ENCODE results near the gene MARCHF10. TPM values are rescaled to one million over a fixed set of nuclear protein-coding genes. Genes with fewer than 3 reads are reported as not detected.

MARCHF10 gene
- total RNA-seq, 2 experiments from 2014 or later = not detected

DNA sequence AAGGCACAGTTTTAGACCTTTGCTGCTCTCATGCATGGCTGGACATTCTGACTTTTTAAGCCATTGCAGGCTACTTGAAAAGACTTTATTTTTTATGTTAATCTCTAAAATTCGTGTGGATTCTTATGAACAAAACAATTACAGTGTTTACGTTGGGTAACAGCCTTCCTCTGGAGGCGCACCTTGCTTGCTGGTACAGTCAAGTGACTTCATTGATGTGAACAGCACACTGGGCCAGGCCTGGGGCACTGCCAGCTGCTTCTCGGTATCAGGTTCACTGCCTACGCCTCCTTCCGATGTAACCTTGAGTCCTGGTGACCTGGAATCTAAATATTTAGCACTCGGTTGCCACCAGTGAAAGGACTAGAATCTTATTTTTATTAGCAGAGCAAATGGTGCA is 27.8 kb downstream of the MARCHF10 start:
- Mint-ChIP-seq H3K27me3 (peaks cover 5% of the 10 kb centered on the region), H3K27ac (no peak overlapping the region), H3K9me3 (peaks cover 6% of the 10 kb centered on the region), H3K4me1 (ENCODE audit: low read depth) (no peaks in the 10 kb centered on the region), H3K4me3 (no peak overlapping the region), H3K36me3 (ENCODE audit: low read depth) (no peaks in the 10 kb centered on the region)
- TF ChIP-seq, protein P1, sequence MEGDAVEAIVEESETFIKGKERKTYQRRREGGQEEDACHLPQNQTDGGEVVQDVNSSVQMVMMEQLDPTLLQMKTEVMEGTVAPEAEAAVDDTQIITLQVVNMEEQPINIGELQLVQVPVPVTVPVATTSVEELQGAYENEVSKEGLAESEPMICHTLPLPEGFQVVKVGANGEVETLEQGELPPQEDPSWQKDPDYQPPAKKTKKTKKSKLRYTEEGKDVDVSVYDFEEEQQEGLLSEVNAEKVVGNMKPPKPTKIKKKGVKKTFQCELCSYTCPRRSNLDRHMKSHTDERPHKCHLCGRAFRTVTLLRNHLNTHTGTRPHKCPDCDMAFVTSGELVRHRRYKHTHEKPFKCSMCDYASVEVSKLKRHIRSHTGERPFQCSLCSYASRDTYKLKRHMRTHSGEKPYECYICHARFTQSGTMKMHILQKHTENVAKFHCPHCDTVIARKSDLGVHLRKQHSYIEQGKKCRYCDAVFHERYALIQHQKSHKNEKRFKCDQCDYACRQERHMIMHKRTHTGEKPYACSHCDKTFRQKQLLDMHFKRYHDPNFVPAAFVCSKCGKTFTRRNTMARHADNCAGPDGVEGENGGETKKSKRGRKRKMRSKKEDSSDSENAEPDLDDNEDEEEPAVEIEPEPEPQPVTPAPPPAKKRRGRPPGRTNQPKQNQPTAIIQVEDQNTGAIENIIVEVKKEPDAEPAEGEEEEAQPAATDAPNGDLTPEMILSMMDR (IDR thresholded peaks at IDR 0.05) = no peak
- intact Hi-C loops (cut with micrococcal nuclease) = no loop called here
- ATAC-seq (no peak), DNase-seq (no peak)
- ChIA-PET CTCF (no interaction called here), POLR2A (interaction anchor here (0.8 kb wide), 1 partner anchor 1291 kb away, joined by 3 read pairs; no protein-coding TSS in a partner anchor)

DNA sequence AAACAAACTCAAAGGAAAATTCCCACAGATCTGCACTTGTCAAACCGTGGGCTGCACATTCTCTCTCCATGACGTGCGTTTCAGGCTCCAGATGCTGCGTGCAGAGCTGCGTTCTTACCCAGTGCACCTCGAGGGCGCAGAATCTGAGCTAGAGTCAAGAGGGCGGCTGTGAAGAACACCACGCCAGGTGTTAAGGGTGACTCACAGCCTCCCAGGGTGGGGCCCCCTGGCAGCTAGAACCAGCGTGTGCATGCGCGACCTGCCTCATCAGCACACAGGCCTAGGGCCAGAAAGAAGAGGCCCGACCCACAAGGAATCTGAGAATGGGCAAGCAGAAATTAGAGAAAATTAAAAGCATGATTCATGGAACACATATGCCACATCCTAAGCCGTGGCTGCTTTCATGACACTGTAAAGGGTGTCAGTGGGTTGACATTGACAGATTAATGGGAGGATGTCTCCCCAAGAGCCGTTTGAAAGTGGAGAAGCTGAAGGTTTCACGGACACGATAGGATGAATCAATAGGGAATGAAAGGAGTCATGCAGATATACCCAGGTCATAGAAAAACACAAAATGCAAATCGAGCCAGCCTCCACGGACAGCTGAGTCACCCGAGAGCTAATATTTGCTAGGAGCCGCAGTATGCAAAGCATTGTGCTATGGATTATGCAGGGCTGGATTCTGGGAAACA is 29.0 kb downstream of the MARCHF10 start:
- Mint-ChIP-seq H3K4me3 (no peak overlapping the region), H3K27me3 (peaks cover 4% of the 10 kb centered on the region), H3K27ac (no peak overlapping the region), H3K9me3 (peaks cover 4% of the 10 kb centered on the region), H3K4me1 (ENCODE audit: low read depth) (no peaks in the 10 kb centered on the region), H3K36me3 (ENCODE audit: low read depth) (no peaks in the 10 kb centered on the region)
- intact Hi-C loops (cut with micrococcal nuclease) = no loop called here
- ATAC-seq = no peak
- DNase-seq = no peak
- TF ChIP-seq, protein P1 (IDR thresholded peaks at IDR 0.05) = no peak
- POLR2A ChIA-PET = interaction anchor here (0.8 kb wide), 1 partner anchor 1290 kb away, joined by 3 read pairs; no protein-coding TSS in a partner anchor
- CTCF ChIA-PET = interaction anchor here (0.7 kb wide), 1 partner anchor 9 kb away, joined by 3 read pairs; no protein-coding TSS in a partner anchor

DNA sequence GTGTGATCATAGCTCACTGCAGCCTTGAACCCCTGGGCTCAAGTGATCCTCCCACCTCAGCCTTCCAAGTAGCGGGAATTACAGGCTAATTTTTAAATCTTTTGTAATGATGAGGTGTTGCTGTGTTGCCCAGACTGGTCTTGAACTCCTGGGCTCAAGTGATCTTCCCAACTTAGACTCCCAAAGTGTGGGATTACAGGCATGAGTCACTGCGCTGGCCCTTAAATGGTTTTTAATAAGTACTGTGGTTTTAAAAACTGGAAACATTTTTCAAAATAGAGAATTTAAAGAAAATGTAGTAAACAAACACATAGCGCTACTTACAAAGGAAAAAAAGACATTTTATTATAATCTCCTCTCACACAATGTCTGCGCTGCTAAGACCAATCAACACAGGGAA is 32.2 kb downstream of the MARCHF10 start:
- H3K27ac Mint-ChIP-seq = no peak overlapping the region
- DNase-seq (no peak), ATAC-seq (no peak)
- POLR2A ChIA-PET = no interaction called here
- peaks cover 2% of the 10 kb centered on the region for H3K9me3 Mint-ChIP-seq
- H3K4me3 Mint-ChIP-seq = no peak overlapping the region
- H3K27me3 Mint-ChIP-seq = peaks cover 10% of the 10 kb centered on the region
- H3K4me1 Mint-ChIP-seq (ENCODE audit: low read depth) = no peaks in the 10 kb centered on the region
- TF ChIP-seq, protein P1 (IDR thresholded peaks at IDR 0.05) = no peak
- intact Hi-C loops (cut with micrococcal nuclease) = no loop called here
- H3K36me3 Mint-ChIP-seq (ENCODE audit: low read depth) = no peaks in the 10 kb centered on the region
- CTCF ChIA-PET = no interaction called here

DNA sequence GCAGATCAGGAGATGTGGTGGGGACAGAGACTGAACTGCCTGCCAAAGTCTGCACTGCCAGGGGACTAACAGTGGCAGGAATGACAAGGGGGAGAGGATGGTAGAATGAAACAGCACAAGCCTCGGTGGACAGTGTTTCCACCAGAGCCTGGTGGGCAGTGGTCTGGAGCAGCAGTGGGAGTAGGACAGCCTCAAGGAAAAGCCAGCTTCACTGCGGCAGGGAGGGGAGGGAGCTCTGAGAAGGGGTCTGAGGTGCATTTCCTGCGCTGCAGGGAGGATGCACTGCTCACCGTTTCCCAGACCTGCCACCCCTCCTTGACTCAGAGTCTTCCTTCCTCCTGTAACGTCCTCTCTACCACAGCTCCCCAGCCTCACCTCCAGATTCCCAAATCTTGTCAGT is 33.8 kb downstream of the MARCHF10 start:
- no peak for DNase-seq
- intact Hi-C loops (cut with micrococcal nuclease) = no loop called here
- Mint-ChIP-seq H3K9me3 (peaks cover 2% of the 10 kb centered on the region), H3K4me3 (no peak overlapping the region), H3K36me3 (ENCODE audit: low read depth) (no peaks in the 10 kb centered on the region), H3K27ac (no peak overlapping the region), H3K4me1 (ENCODE audit: low read depth) (no peaks in the 10 kb centered on the region), H3K27me3 (peaks cover 12% of the 10 kb centered on the region)
- ATAC-seq = no peak
- CTCF ChIA-PET = no interaction called here
- POLR2A ChIA-PET = no interaction called here
- TF ChIP-seq, protein P1 (IDR thresholded peaks at IDR 0.05) = no peak

DNA sequence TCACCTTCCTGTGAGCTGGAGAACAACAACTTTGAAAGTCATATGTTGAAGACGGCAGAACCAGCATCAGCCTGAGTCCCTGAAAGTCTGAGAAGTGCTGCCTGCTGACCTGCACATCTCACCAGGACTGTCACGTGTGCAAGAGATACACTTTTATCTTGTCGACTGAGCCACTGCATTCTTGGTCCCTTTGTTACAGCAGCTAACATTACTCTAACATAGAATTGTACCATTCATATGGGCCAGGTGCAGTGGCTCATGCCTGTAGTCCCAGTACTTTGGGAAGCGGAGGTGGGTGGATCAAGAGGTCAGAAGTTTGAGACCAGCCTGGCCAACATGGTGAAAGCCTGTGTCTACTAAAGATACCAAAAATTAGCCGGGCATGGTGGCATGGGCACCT is 40.1 kb downstream of the MARCHF10 start:
- H3K27ac Mint-ChIP-seq = no peak overlapping the region
- no peaks in the 10 kb centered on the region for H3K36me3 Mint-ChIP-seq (ENCODE audit: low read depth)
- intact Hi-C loops (cut with micrococcal nuclease) = no loop called here
- peaks cover 2% of the 10 kb centered on the region for H3K9me3 Mint-ChIP-seq
- ATAC-seq = no peak
- DNase-seq = no peak
- CTCF ChIA-PET = no interaction called here
- no peaks in the 10 kb centered on the region for H3K4me1 Mint-ChIP-seq (ENCODE audit: low read depth)
- POLR2A ChIA-PET = no interaction called here
- peaks cover 12% of the 10 kb centered on the region for H3K27me3 Mint-ChIP-seq
- TF ChIP-seq, protein P1 (IDR thresholded peaks at IDR 0.05) = no peak
- H3K4me3 Mint-ChIP-seq = no peak overlapping the region

Data from activated CD8-positive, alpha-beta T cell treated with anti-CD3 and anti-CD28 coated beads for 36 hours (primary cell).